GM19023 (cell line): ENCODE measurements around the gene MAP3K3.

Experiments used
- ATAC-seq: cut with Tn5 transposase; IDR thresholded peaks from one replicate; pipeline ENCODE4 v1.9.1; 2021; ENCODE audit warnings: mild to moderate bottlenecking, moderate library complexity; ENCODE audit not compliant: unreplicated experiment

The MAP3K3 gene

GRCh38 chr17:63621684-63622573, at the start of gene MAP3K3:
Gene MAP3K3 (plus strand): TSS chr17:63622417. CDS start chr17:63622760, 343 bp downstream.
- peak; percentile 86 for ATAC-seq

- ATAC-seq = no peak
These were observed 48.6 kb upstream of the MAP3K3 start for GRCh38 chr17:63573634-63574033.

GRCh38 chr17:63578027-63578768, 44.0 kb upstream of the MAP3K3 start:
- no peak for ATAC-seq

- ATAC-seq = no peak
These were observed 43.5 kb upstream of the MAP3K3 start for GRCh38 chr17:63578769-63579111.

- ATAC-seq = no peak
These were observed 42.6 kb upstream of the MAP3K3 start for GRCh38 chr17:63579633-63580032.

- no peak for ATAC-seq
These were observed 34.4 kb upstream of the MAP3K3 start for GRCh38 chr17:63587770-63588169.

GRCh38 chr17:63588797-63589196, 33.4 kb upstream of the MAP3K3 start:
- no peak for ATAC-seq

- no peak for ATAC-seq
These were observed 32.6 kb upstream of the MAP3K3 start for GRCh38 chr17:63589646-63590045.

GRCh38 chr17:63592797-63593196, 29.4 kb upstream of the MAP3K3 start:
- ATAC-seq = no peak

GRCh38 chr17:63595132-63595531, 27.1 kb upstream of the MAP3K3 start:
- ATAC-seq = no peak

GRCh38 chr17:63596856-63597586, 25.2 kb upstream of the MAP3K3 start:
- no peak for ATAC-seq

- no peak for ATAC-seq
These were observed 23.9 kb upstream of the MAP3K3 start for GRCh38 chr17:63598281-63598680.

GRCh38 chr17:63600569-63601438, 21.4 kb upstream of the MAP3K3 start, which contains the start of gene TACO1:
Gene TACO1 (plus strand): TSS chr17:63600895. CDS start chr17:63601084, 189 bp downstream.
- peak; percentile 94 for ATAC-seq

GRCh38 chr17:63601439-63602371, 20.5 kb upstream of the MAP3K3 start:
- ATAC-seq = no peak

GRCh38 chr17:63609816-63610573, 12.2 kb upstream of the MAP3K3 start:
- no peak for ATAC-seq

GRCh38 chr17:63610854-63611253, 11.4 kb upstream of the MAP3K3 start:
- ATAC-seq = no peak

- no peak for ATAC-seq
These were observed 10.9 kb upstream of the MAP3K3 start for GRCh38 chr17:63611354-63611753.

GRCh38 chr17:63613663-63614062, 8.6 kb upstream of the MAP3K3 start:
- ATAC-seq = no peak
